H1 (cell line): ENCODE results near the gene GID8. TPM values are rescaled to one million over a fixed set of nuclear protein-coding genes. Genes with fewer than 3 reads are reported as not detected.

ENCODE experiments used
- CTCF ChIA-PET: fragments of 300-600 bp; sonication (Branson Sonifier 250); formaldehyde crosslinking; loops from one replicate; lab custom pipeline; 2021; ENCODE audit not compliant: partially characterized antibody; lab: Charles Lee
- POLR2A ChIA-PET: fragments of 300-600 bp; sonication (Branson Sonifier 250); formaldehyde crosslinking; loops from one replicate; lab custom pipeline; 2021; ENCODE audit warnings: inconsistent platforms; ENCODE audit not compliant: partially characterized antibody; lab: Charles Lee
- DNase-seq, 2 experiments: peaks; one replicate each; pipeline versions ENCODE4 v3.0.0 to v3.0.0-alpha.2; 2010 to 2022; ENCODE audit warnings: low spot score in 2 of 2, low read depth in 1 of 2, mixed read lengths in 1 of 2
- FAIRE-seq: peaks from 2 replicates; lab custom pipeline; 2011; peaks lifted over from hg19 to GRCh38; lab: Jason Lieb, UNC
- H2AFZ ChIP-seq: 2 replicates; pipeline ENCODE4 v1.8.1; 2012; ENCODE audit warnings: low read length, inconsistent platforms
- H2AK5ac ChIP-seq: 2 replicates; pipeline ENCODE4 v1.6.1; 2013; ENCODE audit warnings: low read depth, low read length
- H2BK120ac ChIP-seq: replicated peaks from 2 replicates; pipeline ENCODE3; 2013; ENCODE audit warnings: low read depth, low read length, inconsistent platforms
- H2BK12ac ChIP-seq: 2 replicates; pipeline ENCODE4 v1.6.1; 2013; ENCODE audit warnings: low read depth, low read length
- H2BK15ac ChIP-seq: 2 replicates; pipeline ENCODE4 v1.6.1; 2013; ENCODE audit warnings: low read length
- H2BK20ac ChIP-seq: 2 replicates; pipeline ENCODE4 v1.6.1; 2013; ENCODE audit warnings: low read length
- H2BK5ac ChIP-seq: 2 replicates; pipeline ENCODE4 v1.6.1; 2013; ENCODE audit warnings: low read depth, low read length
- H3K14ac ChIP-seq: 2 replicates; pipeline ENCODE4 v1.6.1; 2013; ENCODE audit warnings: inconsistent platforms; ENCODE audit not compliant: insufficient read length
- H3K18ac ChIP-seq: 2 replicates; pipeline ENCODE4 v1.6.1; 2013; ENCODE audit warnings: low read length; ENCODE audit errors: extremely low read depth
- H3K23ac ChIP-seq: 2 replicates; pipeline ENCODE4 v1.6.1; 2013; ENCODE audit warnings: inconsistent platforms; ENCODE audit not compliant: insufficient read length
- H3K23me2 ChIP-seq: 2 replicates; pipeline ENCODE4 v1.6.1; 2013; ENCODE audit warnings: low read depth, low read length
- H3K27ac ChIP-seq: 2 replicates; pipeline ENCODE4 v1.6.1; 2011; ENCODE audit warnings: low read depth, low read length, inconsistent platforms
- H3K27me3 ChIP-seq, 4 experiments: replicated peaks in 1 of 4; 1 replicate in 1 of 4; 2 replicates in 3 of 4; pipeline versions ENCODE4 v1.6.1 to v1.8.1; 2011 to 2013; ENCODE audit warnings: low read length in 3 of 4, mild to moderate bottlenecking in 3 of 4, inconsistent platforms in 2 of 4, mixed read lengths in 2 of 4, moderate library complexity in 1 of 4; ENCODE audit not compliant: control insufficient read depth in 3 of 4, insufficient read depth in 3 of 4; ENCODE audit errors: extremely low read depth in 1 of 4
- H3K36me3 ChIP-seq, 4 experiments: 2 replicates each; pipeline versions ENCODE4 v1.6.1 to v1.8.1; 2011 to 2013; ENCODE audit warnings: mild to moderate bottlenecking in 4 of 4, low read length in 3 of 4, moderate library complexity in 2 of 4, control low read depth in 1 of 4, inconsistent platforms in 1 of 4; ENCODE audit not compliant: insufficient read depth in 4 of 4, control insufficient read depth in 2 of 4
- H3K4ac ChIP-seq: replicated peaks from 2 replicates; pipeline ENCODE3; 2013; ENCODE audit warnings: low read length, low read depth, mixed read lengths, inconsistent platforms; ENCODE audit not compliant: insufficient read length
- H3K4me1 ChIP-seq, 4 experiments: replicated peaks in 1 of 4; 1 replicate in 1 of 4; 2 replicates in 3 of 4; pipeline versions ENCODE4 v1.6.1 to v1.8.1; 2011 to 2013; ENCODE audit warnings: low read length in 3 of 4, inconsistent platforms in 2 of 4, mixed read lengths in 1 of 4; ENCODE audit not compliant: insufficient read depth in 4 of 4, control insufficient read depth in 3 of 4
- H3K4me2 ChIP-seq, 2 experiments: 2 replicates each; pipeline versions ENCODE4 v1.6.1 to v1.8.1; 2011 to 2013; ENCODE audit warnings: low read depth in 2 of 2, low read length in 2 of 2, control low read depth in 1 of 2, inconsistent platforms in 1 of 2, mild to moderate bottlenecking in 1 of 2; ENCODE audit not compliant: insufficient read depth in 1 of 2
- H3K4me3 ChIP-seq, 4 experiments: fragments of 200-600, 300-600 bp in 1 of 4; sonication (generic), shearing (Covaris generic), sonication (Bioruptor Twin) in 1 of 4; 2 replicates each; pipeline versions ENCODE4 v1.5.1 to v1.8.1; 2011 to 2016; ENCODE audit warnings: low read length in 4 of 4, low read depth in 3 of 4, control low read depth in 2 of 4, inconsistent platforms in 2 of 4, mild to moderate bottlenecking in 2 of 4, mixed read lengths in 1 of 4, moderate library complexity in 1 of 4; ENCODE audit not compliant: insufficient read depth in 2 of 4; ENCODE audit errors: extremely low read depth in 1 of 4
- H3K56ac ChIP-seq: replicated peaks from 2 replicates; pipeline ENCODE3; 2013; ENCODE audit warnings: low read depth, mild to moderate bottlenecking, mixed read lengths, low read length, inconsistent platforms; ENCODE audit not compliant: insufficient read length
- H3K79me1 ChIP-seq: 2 replicates; pipeline ENCODE4 v1.6.1; 2013; ENCODE audit warnings: low read depth, low read length, control low read depth
- H3K79me2 ChIP-seq, 2 experiments: 2 replicates each; pipeline versions ENCODE4 v1.6.1 to v1.8.1; 2012 to 2013; ENCODE audit warnings: low read length in 2 of 2, mild to moderate bottlenecking in 2 of 2, inconsistent platforms in 1 of 2; ENCODE audit not compliant: insufficient read depth in 2 of 2, control insufficient read depth in 1 of 2
- H3K9ac ChIP-seq, 4 experiments: replicated peaks in 1 of 4; 1 replicate in 1 of 4; 2 replicates in 3 of 4; pipeline versions ENCODE4 v1.6.1 to v1.8.1; 2011 to 2013; ENCODE audit warnings: low read depth in 3 of 4, low read length in 3 of 4, control low read depth in 2 of 4, mild to moderate bottlenecking in 2 of 4, moderate library complexity in 2 of 4, inconsistent platforms in 1 of 4; ENCODE audit errors: extremely low read depth in 1 of 4
- H3K9me3 ChIP-seq, 2 experiments: 2 replicates each; pipeline versions ENCODE4 v1.6.1 to v1.8.1; 2012 to 2013; ENCODE audit warnings: mild to moderate bottlenecking in 2 of 2, moderate library complexity in 2 of 2, control low read depth in 1 of 2, inconsistent platforms in 1 of 2, low read depth in 1 of 2, low read length in 1 of 2, mixed read lengths in 1 of 2; ENCODE audit not compliant: insufficient read depth in 2 of 2
- H4K20me1 ChIP-seq, 2 experiments: replicated peaks in 1 of 2; 2 replicates each; pipeline versions ENCODE3 to v1.8.1; 2011 to 2013; ENCODE audit warnings: inconsistent platforms in 2 of 2, low read length in 2 of 2, mild to moderate bottlenecking in 1 of 2; ENCODE audit not compliant: insufficient read depth in 2 of 2, control insufficient read depth in 1 of 2
- H4K5ac ChIP-seq: 2 replicates; pipeline ENCODE4 v1.6.1; 2013; ENCODE audit warnings: low read length, low read depth, mixed read lengths, inconsistent platforms; ENCODE audit not compliant: insufficient read length
- H4K8ac ChIP-seq: 2 replicates; pipeline ENCODE4 v1.8.0; 2013; ENCODE audit warnings: mild to moderate bottlenecking, moderate library complexity, low read length, inconsistent platforms; ENCODE audit not compliant: insufficient read depth; ENCODE audit errors: extremely low read depth
- H4K91ac ChIP-seq: replicated peaks from 2 replicates; pipeline ENCODE3; 2013; ENCODE audit warnings: low read length, mixed read lengths, inconsistent platforms; ENCODE audit not compliant: insufficient read length
- WGBS, 2 experiments: shearing (Covaris generic) in 1 of 2; methylation state at CpG; one replicate each; pipeline versions ENCODE4 v1.1.6 to v1.1.7; 2013 to 2015; ENCODE audit warnings: low lambda C conversion rate in 2 of 2, mixed read lengths in 2 of 2, inconsistent platforms in 1 of 2, low coverage in 1 of 2, missing lambda C conversion rate in 1 of 2; ENCODE audit not compliant: insufficient replicate concordance in 2 of 2, insufficient coverage in 1 of 2, insufficient read length in 1 of 2; ENCODE audit errors: extremely low coverage in 1 of 2, missing lambda C conversion rate in 1 of 2; 5-methylcytosine and 5-hydroxymethylcytosine counted together
- polyA plus RNA-seq, 7 experiments: library from polyadenylated mRNA; depleted of rRNA in 3 of 7; stranded (reverse) in 5 of 7; unstranded in 2 of 7; fragments of >200 nt in 5 of 7; fragments of 200-250 nt in 2 of 7; gene quantifications; 1 replicate in 5 of 7; 2 replicates in 1 of 7; 4 replicates in 1 of 7; pipeline versions ENCODE4 v1.2.1 to v1.2.3, GENCODE V29; 2011 to 2013; ENCODE audit warnings: missing spikeins in 2 of 7, mixed read lengths in 2 of 7
- total RNA-seq: library from RNA; stranded (reverse); fragmentation: NEBNext Ultra II Directional; extraction: Animal tissue kit (Norgen Biotek cat#: 25700); gene quantifications from 2 replicates; pipeline ENCODE4 v1.2.1, GENCODE V29; 2021

GID8 gene
- total and polyA plus RNA-seq, 2 of the 8 experiments (the other 6 are each of a cell fraction or from before 2014, with no cell fraction given): 39.7 to 72.9 TPM

- no peak overlapping the region for H2BK120ac ChIP-seq
- no peak overlapping the region for H3K4me3 ChIP-seq
- H2BK12ac ChIP-seq: peak overlapping the region; percentile 44; the same call in 1 of the 2 replicates
- H3K9me3 ChIP-seq: no peaks in the 10 kb centered on the region
- POLR2A ChIA-PET: interaction anchor here (0.8 to 2.4 kb wide), 4 partner anchors 24 to 45 kb away, joined by 3 to 7 read pairs (median 6); partner anchors contain the start of gene GID8
- H3K36me3 ChIP-seq: no peaks in the 10 kb centered on the region
- no peak overlapping the region for H4K5ac ChIP-seq
- H3K4ac ChIP-seq: no peak overlapping the region
- no peak for FAIRE-seq
- CTCF ChIA-PET: interaction anchor here (0.8 to 3.4 kb wide), 16 partner anchors 8 to 369 kb away, joined by 3 to 22 read pairs (median 4); partner anchors contain the start of gene SLC17A9
- H2BK5ac ChIP-seq: no peak overlapping the region
- H3K79me1 ChIP-seq: no peaks in the 10 kb centered on the region
- H3K18ac ChIP-seq: no peak overlapping the region
- no peak overlapping the region for H3K56ac ChIP-seq
- no peaks in the 10 kb centered on the region for H3K79me2 ChIP-seq
- DNase-seq: no peak
- no peak overlapping the region for H4K91ac ChIP-seq
- H3K9ac ChIP-seq: no peak overlapping the region
- no peak overlapping the region for H2AFZ ChIP-seq
- H2BK20ac ChIP-seq: 0 out of 2 replicates have a peak overlapping the region, but pooled peaks have one; percentile 15
- no peak overlapping the region for H4K8ac ChIP-seq
- peaks cover 0 to 2% of the 10 kb centered on the region in 2 experiments for H4K20me1 ChIP-seq
- H3K23ac ChIP-seq: no peak overlapping the region
- no peak overlapping the region for H3K27ac ChIP-seq
- H2BK15ac ChIP-seq: peak overlapping the region; percentile 12; the same call in 1 of the 2 replicates
- no peak overlapping the region for H3K4me2 ChIP-seq
- H2AK5ac ChIP-seq: 0 out of 2 replicates have a peak overlapping the region, but pooled peaks have one; percentile 40
- no peak overlapping the region for H3K14ac ChIP-seq
- 86% methylated on average over 14 of the region's 14 CpGs; no CpG with 5 or more reads in 1 of the 2 experiments for WGBS, 2 experiments
- peaks cover 2 to 33% (median 14%) of the 10 kb centered on the region in 4 experiments for H3K4me1 ChIP-seq
- no peaks in the 10 kb centered on the region for H3K23me2 ChIP-seq
- peaks cover 0 to 14% (median 4%) of the 10 kb centered on the region in 4 experiments; a peak in 5 of 7 replicates for H3K27me3 ChIP-seq
Measured at GRCh38 chr20:62979310-62979709, 41.4 kb downstream of the GID8 start.
